ENCODE results near the gene C8A.
A peak's percentile ranks its signal among the peaks of the same experiment; 100 is the strongest.

C8A gene

GRCh38 chr1:56927171-56927570, 72.6 kb downstream of the C8A start:
- no peak for DNase-seq (ENCODE audit: low spot score)

GRCh38 chr1:56927986-56928385, 73.4 kb downstream of the C8A start:
- no peak for DNase-seq (ENCODE audit: low spot score)

- no peak for DNase-seq (ENCODE audit: low spot score)
Observed at GRCh38 chr1:56929492-56929891, 74.9 kb downstream of the C8A start.

GRCh38 chr1:56931211-56931610, 76.6 kb downstream of the C8A start:
- DNase-seq (ENCODE audit: low spot score) = no peak

GRCh38 chr1:56931686-56932085, 77.1 kb downstream of the C8A start:
- DNase-seq (ENCODE audit: low spot score) = no peak

- no peak for DNase-seq (ENCODE audit: low spot score)
Observed at GRCh38 chr1:56933161-56933560, 78.6 kb downstream of the C8A start.

GRCh38 chr1:56933606-56934005, 79.0 kb downstream of the C8A start:
- no peak for DNase-seq (ENCODE audit: low spot score)

GRCh38 chr1:56934430-56935060, 79.9 kb downstream of the C8A start:
- DNase-seq (ENCODE audit: low spot score) = peak; percentile 25

GRCh38 chr1:56938646-56939045, 84.0 kb downstream of the C8A start:
- DNase-seq (ENCODE audit: low spot score) = no peak

GRCh38 chr1:56939209-56939608, 84.6 kb downstream of the C8A start:
- no peak for DNase-seq (ENCODE audit: low spot score)

- no peak for DNase-seq (ENCODE audit: low spot score)
Observed at GRCh38 chr1:56940039-56940438, 85.4 kb downstream of the C8A start.

- peak; percentile 64 for DNase-seq (ENCODE audit: low spot score)
Observed at GRCh38 chr1:56948403-56949023, 93.9 kb downstream of the C8A start.

- DNase-seq (ENCODE audit: low spot score) = no peak
Observed at GRCh38 chr1:56952501-56952900, 97.9 kb downstream of the C8A start.

GRCh38 chr1:56953386-56953785, 98.8 kb downstream of the C8A start:
- no peak for DNase-seq (ENCODE audit: low spot score)

- DNase-seq (ENCODE audit: low spot score) = no peak
Observed at GRCh38 chr1:56954664-56955063, 100.1 kb downstream of the C8A start.

- DNase-seq (ENCODE audit: low spot score) = no peak
Observed at GRCh38 chr1:56957931-56958330, 103.3 kb downstream of the C8A start.

- DNase-seq (ENCODE audit: low spot score) = peak; percentile 88
Observed at GRCh38 chr1:56958526-56958925, 103.9 kb downstream of the C8A start.

- DNase-seq (ENCODE audit: low spot score) = no peak
Observed at GRCh38 chr1:56961426-56961825, 106.8 kb downstream of the C8A start.

GRCh38 chr1:56963667-56964066, 109.1 kb downstream of the C8A start:
- no peak for DNase-seq (ENCODE audit: low spot score)

GRCh38 chr1:56964349-56965017, 109.9 kb downstream of the C8A start:
- DNase-seq (ENCODE audit: low spot score) = no peak

- DNase-seq (ENCODE audit: low spot score) = no peak
Observed at GRCh38 chr1:56965191-56965590, 110.6 kb downstream of the C8A start.

- DNase-seq (ENCODE audit: low spot score) = no peak
Observed at GRCh38 chr1:56965916-56966697, 111.5 kb downstream of the C8A start, which contains the start of gene C8B. Gene C8B, minus strand, starts transcription at chr1:56966015. Its CDS starts 67 bp downstream, at chr1:56965948.

- DNase-seq (ENCODE audit: low spot score) = no peak
Observed at GRCh38 chr1:56966698-56966999, 112.1 kb downstream of the C8A start.
